Stimulated activated CD8-positive, alpha-beta memory T cell treated with anti-CD3 and anti-CD28 coated beads, Interleukin-12 subunit alpha, Interleukin-12 subunit beta, amount 100 ng/mL, for 24 hours (primary cell): Measurements from ENCODE around the gene MKNK1.

ENCODE experiments used
- DNase-seq: peaks from one replicate; pipeline ENCODE4 v3.0.0-alpha.2; 2020; ENCODE audit errors: extremely low read depth

MKNK1 gene

DNA sequence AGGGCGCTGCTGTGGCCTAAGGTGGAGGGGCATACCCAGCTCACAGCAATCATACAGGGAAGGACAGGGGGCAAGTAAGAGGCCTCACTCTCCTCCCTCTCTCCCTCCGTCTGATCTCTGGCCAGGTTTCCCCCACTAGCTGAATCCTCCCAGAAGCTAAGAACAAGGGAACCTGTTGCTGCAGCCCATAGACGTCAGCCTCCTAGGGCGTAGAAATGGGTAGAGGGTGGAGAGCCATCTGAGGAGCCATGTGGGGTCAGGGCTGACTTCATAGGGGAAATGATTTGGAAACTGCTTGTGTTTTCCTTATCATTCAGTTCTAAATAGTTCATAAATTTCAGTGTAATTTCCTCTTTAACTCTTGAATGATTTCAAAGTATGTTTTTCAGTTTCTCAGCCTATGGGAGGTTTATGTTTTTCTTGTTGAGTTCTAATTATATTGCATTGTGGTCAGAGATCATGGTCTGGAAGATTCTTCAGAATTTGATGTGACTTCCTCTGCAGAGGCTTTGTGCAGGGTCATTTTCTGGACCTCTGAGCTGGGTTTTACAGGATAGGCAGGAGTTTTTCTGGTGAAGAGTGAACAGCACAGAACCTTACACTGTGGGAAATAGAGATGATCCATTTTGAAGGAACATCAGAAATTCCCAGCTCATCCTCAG is 14.8 kb upstream of the MKNK1 start:
- no peak for DNase-seq

DNA sequence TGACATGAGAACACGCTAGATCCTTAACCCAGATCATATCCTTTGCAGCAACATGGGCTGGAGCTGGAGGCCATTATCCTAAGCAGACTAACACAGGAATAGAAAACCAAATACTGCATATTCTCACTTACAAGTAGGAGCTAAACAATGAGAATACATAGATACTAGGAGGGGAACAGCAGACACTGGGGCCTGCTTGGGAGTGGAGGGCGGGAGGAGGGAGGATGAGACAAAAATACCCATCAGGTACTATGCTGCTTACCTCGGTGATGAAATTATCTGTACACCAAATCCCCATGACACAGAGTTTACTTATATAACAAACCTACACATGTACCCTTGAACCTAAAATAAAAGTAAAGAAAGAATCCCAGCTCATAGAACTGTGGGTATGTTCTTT is 13.8 kb upstream of the MKNK1 start:
- no peak for DNase-seq

DNA sequence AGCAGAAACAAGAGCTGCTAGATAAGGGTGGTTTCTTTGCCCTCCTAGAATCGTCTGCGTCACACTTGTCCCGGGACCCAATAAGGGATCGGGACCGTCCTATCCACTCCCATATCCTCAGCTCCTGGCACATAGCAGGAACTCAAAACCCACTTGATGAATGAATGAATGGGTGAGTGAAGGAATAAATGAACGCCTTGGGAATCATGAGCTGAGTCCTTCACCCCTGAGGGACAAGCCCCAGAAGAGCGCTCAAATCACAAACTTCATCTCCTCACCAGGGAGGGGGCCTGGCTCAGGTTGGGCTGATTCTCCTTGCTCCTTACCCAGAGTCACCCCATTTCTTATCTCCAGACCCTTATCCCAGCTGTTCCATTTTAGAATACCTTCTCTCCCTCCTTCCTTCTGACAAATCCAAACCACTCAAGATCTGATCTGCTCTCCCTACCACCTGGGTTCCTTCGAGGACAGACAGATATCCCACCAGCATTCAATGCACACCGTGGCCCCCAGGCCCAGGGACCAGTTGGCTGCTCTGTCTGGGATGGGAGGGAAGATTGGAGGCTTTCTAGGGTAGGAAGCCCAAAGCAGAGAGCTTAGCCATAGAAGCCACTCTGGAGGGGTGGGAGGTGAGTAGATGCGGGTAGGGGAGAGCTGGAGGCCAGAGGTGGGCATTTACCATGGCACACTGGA is 13.2 kb upstream of the MKNK1 start:
- DNase-seq, result no peak

DNA sequence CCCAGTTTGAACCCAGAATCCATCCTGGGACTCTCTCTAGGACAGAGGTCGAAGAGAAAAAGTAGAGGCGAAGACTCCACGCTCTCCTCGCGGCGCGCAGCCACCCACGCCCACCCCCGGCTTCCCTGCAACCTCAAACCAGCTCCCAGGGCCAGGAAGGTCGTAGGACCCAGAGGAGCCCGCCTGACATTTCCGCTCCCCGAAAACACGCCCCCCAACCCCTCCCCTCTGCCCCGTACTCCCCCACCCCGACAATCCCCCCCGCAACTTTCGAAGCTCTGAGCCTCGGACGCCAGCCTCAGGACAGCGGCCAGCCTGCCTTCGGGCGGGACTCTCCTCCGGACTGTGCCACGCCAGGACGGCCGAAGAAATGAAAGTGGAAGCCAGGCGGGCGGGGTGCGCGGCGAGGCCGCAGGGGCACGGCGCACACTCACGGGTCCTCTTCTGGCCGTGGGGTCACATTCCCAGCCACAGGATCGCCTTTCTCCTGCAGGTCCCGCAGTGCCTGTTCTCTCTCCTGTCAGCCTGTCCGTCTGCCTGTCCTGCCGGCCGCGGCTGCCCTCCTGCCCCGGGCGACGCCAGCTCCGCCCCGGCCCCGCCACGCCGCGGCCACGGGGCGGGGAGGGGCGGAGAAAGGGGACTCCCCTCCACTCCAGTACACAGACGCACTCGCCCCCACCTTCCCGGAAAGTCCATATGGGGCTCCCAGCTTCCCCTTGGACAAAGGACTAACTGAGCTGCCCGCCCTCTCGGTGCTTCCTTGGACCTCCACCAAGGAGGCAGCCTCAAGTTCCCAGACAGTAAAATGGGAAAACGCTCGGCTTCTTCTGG is 12.4 kb upstream of the MKNK1 start, which contains the start of gene MOB3C:
Gene MOB3C (minus strand): TSS at position 535 of the 831 bp plus-strand sequence. CDS start 3,490 bp downstream, outside the sequence.
- DNase-seq, result peak; percentile 43

DNA sequence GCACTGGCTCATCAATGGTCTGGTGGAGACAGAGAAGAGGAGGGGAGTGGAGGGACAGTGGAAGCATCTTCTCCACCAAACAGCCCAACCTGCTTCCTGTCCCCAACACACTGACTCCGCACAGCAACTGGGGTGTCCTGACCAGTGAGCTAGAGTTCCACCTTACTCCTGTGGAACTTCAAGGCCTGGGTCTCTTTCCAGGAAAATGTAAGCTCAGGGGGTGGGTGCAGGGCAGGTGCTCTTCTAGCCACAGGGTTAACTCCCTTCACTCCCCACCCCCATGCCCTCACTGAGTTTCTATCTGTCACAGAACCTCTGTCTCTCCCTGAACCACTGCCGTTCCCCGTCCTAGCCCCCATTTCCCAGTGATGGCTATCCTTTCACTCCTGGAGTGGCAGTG is 11.7 kb upstream of the MKNK1 start:
- no peak for DNase-seq

DNA sequence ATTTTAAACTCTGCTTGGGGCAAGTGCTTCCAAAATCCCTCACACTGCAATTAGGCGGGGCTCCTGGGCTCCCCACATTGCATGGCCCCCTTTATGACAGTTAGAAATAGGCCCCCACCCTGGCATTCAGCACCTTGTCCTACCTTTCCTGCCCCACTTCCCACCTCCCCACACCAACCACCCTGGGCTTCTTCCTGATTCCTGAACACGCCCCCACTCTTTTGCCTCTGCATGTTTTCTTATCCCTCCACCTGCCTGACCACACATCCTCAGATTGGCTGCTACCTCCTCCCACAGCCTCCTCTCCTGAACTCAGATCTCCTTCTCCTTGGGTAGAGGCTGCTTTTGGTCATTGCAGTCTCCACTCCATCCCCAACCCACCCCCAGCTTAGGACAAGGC is 11.0 kb upstream of the MKNK1 start:
- DNase-seq, result no peak

DNA sequence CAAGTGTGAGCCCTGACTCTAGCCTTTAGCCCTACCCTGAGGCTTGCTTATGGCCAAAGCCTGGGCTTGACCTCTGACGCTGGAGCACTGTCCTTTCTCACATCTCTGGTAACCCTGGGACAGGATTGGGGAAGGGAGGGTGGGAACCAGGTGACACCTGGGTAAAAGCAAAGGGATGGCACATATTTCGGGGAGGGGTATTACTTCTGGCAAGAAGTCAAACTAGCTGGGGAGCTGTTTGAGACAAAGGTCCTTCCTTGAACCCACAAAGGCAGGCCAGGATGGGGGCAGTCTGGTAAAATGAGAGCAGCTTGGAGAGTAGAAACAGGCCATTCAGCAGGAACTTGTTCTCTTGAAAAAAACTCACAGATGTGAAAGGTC is 10.5 kb upstream of the MKNK1 start:
- no peak for DNase-seq

DNA sequence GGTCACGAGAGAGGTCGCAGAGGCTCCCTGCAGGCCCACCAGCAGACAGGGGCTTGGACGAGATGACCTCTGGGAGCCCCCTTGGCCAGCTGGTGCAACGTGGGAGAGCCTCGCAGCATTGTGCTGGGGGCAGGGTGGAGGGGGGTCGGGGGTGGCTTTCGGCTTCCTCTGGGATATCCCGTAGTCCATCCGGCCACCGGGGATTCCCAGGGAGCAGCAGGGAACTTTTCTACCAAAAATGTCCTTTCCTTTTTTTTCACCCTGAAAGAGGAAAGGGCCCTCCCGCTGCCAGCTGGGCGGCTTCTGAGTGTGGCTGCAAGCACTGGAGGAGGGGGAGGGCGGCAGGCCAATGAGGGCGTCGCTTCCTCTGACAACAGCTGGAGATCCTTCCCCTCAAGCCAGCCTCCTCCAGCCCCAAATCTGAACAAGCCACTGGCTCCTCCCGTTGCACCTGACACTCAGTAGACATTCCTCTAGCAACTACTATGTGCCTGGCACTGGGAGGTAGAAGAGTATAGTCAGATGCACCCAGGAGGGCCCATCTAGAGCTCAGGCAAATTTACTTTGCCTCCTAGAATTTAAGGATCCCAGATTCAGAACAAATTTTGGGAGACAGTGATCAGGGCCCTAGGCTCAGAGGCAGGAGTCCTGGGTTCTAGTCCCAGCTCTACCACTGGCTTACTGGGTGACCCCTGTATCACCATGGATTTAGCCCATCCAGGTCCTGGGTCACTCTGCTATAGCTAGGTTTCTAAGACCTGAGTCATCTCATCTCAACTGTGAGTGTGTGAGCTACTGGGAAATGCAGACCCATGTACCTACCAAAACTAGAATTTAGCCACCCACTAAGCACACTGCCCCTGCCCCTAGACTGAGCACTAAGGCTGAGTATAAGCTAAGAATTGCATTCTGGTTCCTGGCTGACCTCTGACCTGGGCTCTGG is 9.9 kb upstream of the MKNK1 start:
- DNase-seq, result no peak

DNA sequence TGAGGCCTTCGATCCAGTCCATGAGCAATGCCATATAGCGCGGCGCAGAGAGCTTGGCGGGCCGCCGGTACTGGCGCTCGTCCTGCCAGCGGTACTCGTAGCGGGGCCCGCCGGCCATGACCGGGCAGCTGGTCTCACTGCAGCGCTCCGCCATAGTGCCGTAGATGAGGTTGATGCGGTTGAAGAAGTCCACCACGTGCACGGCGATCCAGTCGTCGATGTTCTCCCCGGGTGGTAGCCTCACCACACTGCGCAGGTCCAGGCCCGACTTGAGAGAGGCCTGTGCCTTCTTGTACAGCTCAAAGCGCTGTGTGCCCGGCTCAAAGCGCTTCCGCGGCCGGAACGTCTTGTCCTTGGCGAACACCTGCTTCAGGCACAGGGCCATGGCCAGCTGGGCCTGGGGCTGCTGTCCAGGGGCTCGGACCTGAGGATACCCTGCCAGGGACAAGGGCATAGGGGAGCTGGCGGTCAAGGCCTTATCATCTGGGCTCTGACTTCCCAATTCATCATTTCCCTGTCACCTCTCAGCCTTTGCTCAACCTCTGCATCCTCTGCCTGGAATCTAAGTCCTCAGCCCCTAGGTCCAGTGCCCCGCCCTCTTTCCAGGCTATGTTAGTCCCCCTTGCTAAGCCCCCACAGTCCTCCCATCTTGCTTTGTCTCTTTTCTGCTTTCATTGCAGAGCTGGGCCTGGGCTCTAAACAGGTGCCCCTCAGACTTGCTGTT is 9.0 kb upstream of the MKNK1 start:
- DNase-seq, result no peak

DNA sequence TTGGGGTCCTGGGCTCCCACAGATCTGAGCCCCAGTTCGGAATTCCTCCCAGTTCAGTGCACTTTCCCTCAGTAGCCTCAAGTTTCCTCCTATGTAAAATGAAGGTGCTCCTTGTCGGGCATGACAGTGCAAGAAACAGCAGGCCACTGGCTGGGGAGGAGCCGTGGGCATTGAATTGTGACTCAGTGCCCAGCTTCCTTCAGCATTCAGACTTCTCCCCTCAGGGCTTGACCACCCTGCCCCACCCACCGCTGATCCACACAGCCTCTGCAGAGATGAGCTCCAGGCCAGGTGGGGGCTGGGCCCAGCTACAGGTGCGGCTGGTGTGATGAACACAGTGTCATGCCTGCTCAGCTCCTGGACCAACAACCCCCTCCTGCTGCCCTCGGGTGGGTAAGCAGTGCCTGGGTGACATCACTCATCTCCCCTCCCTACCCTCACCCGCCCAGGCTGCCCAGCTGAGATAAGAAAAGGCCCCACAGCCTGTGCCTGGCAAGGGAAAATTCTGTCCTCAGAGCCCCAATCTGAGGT is 7.7 kb upstream of the MKNK1 start:
- no peak for DNase-seq

DNA sequence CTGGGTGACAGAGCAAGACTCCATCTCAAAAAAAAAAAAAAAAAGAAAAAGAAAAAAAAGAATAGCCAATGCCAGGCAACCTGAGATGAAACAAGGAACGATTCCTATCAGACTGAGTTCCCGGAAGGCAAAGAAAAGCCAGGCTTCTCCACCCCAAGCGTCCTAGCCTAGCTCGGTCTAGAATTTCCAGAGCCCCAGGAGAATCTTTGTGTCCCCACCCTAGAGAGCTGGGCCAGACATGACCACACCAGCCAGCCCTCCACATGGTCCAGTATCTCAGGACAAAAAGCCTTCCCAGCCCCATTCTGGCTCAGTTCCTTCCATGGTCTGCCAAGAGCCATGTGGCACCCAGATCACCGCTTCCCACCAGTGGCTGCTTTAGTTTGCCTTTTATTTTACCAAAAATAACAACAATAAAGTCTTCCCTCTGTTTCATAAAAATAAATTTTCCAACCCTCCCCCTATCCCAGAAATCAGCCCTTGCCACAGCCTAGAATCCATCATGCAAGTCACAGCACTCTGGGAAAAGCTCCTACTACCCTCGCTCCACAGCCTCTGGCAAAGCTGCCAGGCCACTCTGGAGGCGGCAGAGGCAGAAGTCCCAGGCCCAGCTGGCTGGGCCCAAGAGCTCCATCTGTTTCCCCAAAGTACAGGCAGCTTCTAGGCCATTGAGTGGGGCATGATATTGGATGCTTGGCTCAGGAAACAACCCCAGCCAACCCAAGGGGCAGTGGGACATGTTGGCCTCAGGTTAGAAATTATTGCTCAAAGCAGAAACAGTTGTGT is 3.5 kb upstream of the MKNK1 start:
- no peak for DNase-seq

DNA sequence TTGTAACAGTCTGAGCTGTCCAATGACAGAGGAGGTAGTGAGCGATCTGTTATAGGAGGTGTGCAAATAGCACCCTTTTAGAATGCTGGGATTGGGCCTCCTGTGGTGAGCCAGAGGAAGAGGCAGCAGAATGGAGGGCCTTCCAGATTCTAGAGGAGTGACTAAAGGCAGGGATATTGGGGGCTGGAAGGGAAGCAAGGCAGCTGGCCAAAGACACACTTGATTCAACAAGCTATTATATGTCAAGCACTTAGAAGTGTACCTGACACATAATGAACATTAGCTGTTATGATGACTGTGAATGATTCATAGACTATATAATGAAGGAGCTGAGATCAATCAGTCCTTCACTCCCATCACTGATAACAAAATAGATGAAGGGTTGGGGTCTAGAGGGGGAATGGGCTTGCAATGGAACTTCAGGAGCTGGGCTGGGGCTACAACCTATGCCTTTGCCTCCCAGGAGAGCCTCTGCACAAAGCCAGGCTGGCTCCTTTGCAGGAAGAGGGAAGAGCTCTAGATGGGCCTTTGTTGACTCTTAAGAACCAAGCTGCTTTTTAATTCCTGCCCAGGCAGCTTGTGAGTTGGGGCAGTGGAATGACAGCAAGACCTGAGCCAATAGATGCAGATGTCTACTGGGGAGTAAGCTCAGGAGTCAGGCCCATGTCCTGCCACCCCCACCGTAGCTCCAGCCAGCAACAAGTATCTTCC is 2.3 kb upstream of the MKNK1 start:
- no peak for DNase-seq

DNA sequence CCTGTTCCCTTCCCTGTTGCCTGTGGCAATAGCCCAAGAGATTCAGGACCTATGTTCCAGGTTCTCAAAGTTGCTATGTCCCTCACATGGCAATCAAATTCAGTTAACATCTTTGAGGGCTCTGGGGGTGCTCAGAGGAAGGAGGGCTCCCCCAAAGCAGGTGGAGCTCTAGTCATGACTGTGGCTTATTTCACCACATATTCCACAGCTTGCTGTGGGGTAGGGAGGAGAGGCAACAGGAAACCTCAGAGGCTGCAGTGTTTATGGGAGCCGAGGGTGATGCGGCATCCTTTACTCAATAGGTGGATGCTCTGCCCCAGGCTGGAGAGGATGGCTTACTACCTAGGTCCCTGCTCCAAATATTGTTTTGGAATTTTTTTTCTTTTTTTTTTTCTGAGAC is 1.2 kb upstream of the MKNK1 start:
- no peak for DNase-seq

DNA sequence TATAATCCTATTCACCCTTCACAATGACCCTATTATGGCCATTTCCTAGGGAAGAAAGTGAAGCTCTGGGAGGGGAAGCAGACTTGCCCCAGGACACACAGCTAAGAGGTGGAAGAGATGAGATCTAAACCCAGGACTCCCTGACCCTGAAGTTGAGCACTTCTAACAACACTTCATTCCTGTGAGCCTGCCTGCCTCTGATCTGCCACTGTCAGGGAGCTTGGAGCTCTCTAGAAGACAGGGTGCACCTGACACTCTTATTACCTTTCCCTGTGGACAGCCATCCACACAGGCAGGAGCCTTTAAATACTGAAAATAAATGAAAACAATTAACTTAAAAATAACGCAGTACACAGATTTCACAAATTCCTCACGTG is 599 bp downstream of the MKNK1 start:
- DNase-seq, result no peak

DNA sequence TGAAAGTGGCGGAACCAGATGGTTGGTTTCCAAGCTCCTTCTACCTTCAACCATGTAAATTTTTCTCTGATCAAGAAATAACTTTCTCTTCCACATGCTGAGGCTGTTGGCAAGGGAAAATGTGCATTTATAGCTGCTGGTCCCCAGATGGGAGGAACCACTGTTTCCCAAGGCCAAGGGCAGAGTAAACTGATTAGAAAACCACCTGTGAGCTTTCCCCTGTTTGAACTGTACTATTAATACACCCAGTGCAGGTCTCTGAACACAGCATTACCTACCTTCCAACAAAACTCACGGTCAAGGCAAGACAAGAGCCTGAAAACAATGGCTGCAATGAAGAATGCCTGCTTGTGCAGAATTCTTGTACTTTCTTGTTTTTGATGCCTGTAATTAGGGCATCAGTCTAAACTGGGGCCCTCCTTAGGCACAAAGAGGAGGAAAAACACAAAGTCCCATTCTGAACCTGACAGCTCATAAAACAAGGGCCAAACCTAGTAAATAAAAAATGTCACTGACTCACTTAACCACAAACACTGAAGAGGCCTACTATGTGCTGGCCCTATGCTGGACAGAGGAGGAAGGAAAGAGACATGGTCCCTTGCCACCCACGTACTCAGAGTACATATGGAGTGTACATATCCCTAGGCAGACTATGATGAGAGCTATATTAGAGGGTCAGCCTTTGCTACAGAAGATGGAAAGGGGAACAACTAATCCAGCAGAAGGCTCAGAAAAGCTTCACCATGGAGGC is 2.6 kb downstream of the MKNK1 start:
- DNase-seq, result no peak

DNA sequence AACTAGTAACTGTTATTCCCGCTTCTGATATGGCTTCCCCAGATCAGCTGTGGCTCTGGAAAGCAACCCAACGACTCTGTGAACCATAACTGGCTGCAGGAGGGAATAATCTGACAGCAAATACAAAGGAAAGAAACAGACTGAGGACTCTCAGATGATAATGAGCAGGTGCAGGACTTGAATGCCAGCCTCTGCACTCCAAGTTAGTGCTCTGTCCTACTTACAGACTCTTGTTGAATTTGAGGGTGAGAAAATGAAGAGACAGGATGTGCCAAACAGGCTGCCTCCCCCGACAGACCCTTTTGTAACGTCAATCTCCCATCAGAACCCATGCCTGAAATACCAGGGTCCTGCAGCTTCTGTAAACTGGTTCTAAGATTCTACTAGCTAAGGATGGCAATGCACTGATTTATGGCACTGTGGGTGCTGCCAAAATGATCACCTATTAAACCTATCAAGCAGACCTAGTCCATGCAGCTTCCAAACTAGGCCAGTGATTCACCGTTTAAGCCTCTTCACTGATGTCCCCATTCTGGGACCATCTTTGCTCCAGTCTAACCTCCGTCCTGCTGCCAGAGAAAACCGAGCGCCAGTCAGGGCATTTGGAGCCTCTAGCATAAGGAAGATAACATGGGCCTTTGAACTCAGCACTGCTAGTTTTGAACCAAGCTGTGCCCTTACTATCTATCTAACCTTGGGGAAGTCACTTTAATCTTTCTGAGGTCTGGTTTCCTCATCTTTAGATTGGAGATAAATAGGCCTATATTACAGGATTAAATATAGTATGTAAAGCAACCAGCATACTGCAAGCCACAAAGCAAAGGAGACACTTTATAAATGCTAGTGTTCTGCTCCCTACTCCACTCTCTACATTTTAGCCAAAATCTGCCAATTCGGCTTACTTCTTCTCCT is 4.8 kb downstream of the MKNK1 start:
- no peak for DNase-seq

DNA sequence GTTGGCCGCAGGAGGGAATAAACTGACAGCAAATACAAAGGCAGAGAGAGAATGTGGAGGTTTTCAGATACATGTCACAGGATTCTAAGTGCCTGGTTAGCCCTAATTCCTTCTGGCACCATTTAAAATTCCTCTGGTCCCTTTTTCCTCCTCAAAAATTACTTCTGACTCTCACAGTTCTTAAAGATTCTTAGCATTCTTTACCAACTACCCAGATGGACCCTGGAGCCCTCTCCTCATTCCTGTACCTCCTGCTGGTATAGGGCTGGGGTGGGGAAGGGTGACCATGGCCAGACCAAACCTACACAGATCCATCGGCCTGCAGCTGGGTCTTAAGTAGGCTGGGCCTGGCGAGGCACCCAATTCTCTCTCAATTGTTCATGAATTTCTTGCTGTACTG is 7.2 kb downstream of the MKNK1 start:
- DNase-seq, result no peak

DNA sequence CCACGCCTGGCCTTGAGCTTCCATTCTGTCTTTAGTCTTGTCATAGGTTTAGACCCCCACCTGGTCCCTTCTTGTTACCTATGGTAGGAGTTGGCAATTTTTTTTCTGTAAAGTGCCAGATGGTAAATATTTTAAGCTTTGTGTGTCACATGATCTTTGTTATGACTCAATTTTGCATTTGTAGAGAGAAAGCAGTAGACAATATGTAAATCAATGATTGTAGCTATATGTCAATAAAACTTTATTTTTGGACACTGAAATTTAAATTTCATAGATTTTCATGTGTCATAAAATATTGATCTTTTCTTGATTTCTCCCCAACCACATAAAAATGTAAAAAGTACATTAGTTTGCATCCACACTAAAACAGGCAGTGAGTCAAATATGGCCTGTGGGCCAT is 8.0 kb downstream of the MKNK1 start:
- no peak for DNase-seq
